GM12891 (cell line): ENCODE data around the gene ADO.

Experiments
- PAX5 ChIP-seq: IDR thresholded peaks from 2 replicates; pipeline ENCODE4 v1.6.1; 2011; ENCODE audit warnings: low read length, moderate library complexity, mild to moderate bottlenecking; ENCODE audit not compliant: insufficient read depth, severe bottlenecking
- POLR2A ChIP-seq: IDR thresholded peaks from 2 replicates; pipeline ENCODE4 v1.6.1; 2011; ENCODE audit warnings: low read depth, low read length, control low read depth
- POLR2AphosphoS5 ChIP-seq: IDR thresholded peaks from 2 replicates; pipeline ENCODE4 v1.6.1; 2011; ENCODE audit warnings: low read depth, low read length, control low read depth
- SPI1 ChIP-seq: IDR thresholded peaks from 2 replicates; pipeline ENCODE4 v1.6.1; 2011; ENCODE audit warnings: low read depth, low read length, control low read depth

- TF ChIP-seq POLR2A, result no peak
- TF ChIP-seq SPI1, result no peak
- no peak for TF ChIP-seq PAX5
- no peak for TF ChIP-seq POLR2AphosphoS5
Observed at GRCh38 chr10:62790019-62790555, 14.4 kb upstream of the ADO start.
